ENCODE results near the gene RHBG.

GRCh38 chr1:156368157-156368658, 803 bp upstream of the RHBG start:
- TF ChIP-seq CTCF (optimal IDR thresholded peaks at IDR 0.05 in 1 of 3, IDR thresholded peaks at IDR 0.05 in 1 of 3, conservative IDR thresholded peaks at IDR 0.05 in 1 of 3; ENCODE audit: extremely low read depth in 1 of 3, insufficient read depth in 2 of 3, low read length in 3 of 3) (no peak), EZH2 (IDR thresholded peaks at IDR 0.05; ENCODE audit: low read length) (no peak)

Data from keratinocyte (primary cell).